ENCODE measurements around the gene LPAR6. TPM values are rescaled to one million over a fixed set of nuclear protein-coding genes. Genes with fewer than 3 reads are reported as not detected.

Gene LPAR6
- total RNA-seq, 2 experiments from 2014 or later: not detected

DNA sequence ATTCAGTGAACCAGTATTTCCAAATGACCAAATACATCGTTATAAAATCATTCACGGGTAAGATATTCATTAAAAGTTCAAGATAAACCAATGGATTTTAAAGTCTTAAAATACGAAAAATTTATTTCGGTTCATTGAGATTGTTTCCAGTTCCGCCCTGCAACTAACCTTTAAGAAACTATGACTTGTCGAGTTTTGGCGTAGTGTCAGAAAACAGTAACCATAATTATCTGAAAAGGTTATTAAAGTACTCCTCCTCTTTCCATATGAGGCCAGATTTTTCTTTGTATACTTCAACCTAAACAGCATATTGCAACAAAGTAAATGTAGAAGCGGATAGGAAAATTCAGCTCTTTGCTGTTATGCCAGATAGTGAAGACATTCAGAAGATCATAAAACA is 26.1 kb downstream of the LPAR6 start:
- no peaks in the 10 kb centered on the region for H3K4me1 ChIP-seq (ENCODE audit: insufficient read depth, low read length, poor library complexity, severe bottlenecking)
- H3K79me2 ChIP-seq (ENCODE audit: insufficient read depth, low read depth, low read length): no peaks in the 10 kb centered on the region
- no peaks in the 10 kb centered on the region for H3K9me3 ChIP-seq (ENCODE audit: low read length)
- no TSS peak for BruUV-seq (replicated peaks)
- no peak overlapping the region for H3K27ac ChIP-seq (ENCODE audit: low read depth, low read length, poor library complexity, severe bottlenecking)
- no peak overlapping the region for H3K4me2 ChIP-seq (ENCODE audit: low read length)
- H3K36me3 ChIP-seq (ENCODE audit: insufficient read depth, low read length): peaks cover 53% of the 10 kb centered on the region
- no peaks in the 10 kb centered on the region for H4K20me1 ChIP-seq (ENCODE audit: insufficient read depth, low read length)
- intact Hi-C loops (cut with micrococcal nuclease; ENCODE audit: unreplicated experiment): no loop called here
- H2AFZ ChIP-seq (ENCODE audit: low read length): no peak overlapping the region
- TF ChIP-seq, protein P1, sequence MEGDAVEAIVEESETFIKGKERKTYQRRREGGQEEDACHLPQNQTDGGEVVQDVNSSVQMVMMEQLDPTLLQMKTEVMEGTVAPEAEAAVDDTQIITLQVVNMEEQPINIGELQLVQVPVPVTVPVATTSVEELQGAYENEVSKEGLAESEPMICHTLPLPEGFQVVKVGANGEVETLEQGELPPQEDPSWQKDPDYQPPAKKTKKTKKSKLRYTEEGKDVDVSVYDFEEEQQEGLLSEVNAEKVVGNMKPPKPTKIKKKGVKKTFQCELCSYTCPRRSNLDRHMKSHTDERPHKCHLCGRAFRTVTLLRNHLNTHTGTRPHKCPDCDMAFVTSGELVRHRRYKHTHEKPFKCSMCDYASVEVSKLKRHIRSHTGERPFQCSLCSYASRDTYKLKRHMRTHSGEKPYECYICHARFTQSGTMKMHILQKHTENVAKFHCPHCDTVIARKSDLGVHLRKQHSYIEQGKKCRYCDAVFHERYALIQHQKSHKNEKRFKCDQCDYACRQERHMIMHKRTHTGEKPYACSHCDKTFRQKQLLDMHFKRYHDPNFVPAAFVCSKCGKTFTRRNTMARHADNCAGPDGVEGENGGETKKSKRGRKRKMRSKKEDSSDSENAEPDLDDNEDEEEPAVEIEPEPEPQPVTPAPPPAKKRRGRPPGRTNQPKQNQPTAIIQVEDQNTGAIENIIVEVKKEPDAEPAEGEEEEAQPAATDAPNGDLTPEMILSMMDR (conservative IDR thresholded peaks at IDR 0.05; ENCODE audit: low read length): no peak
- TF ChIP-seq EZH2phosphoT487 (IDR thresholded peaks at IDR 0.05; ENCODE audit: borderline replicate concordance, low read depth, low read length): no peak
- no peaks in the 10 kb centered on the region for H3K9me2 ChIP-seq (ENCODE audit: insufficient read depth, low read length)
- ChIA-PET POLR2A (interaction anchor here (1.2 to 1.8 kb wide), 3 partner anchors 11 to 30 kb away, joined by 3 to 5 read pairs (median 4); no protein-coding TSS in a partner anchor), CTCF (ENCODE audit: unreplicated experiment) (no interaction called here)
- DNase-seq (ENCODE audit: low spot score): no peak
- H3K4me3 ChIP-seq (ENCODE audit: low read depth, low read length, poor library complexity, severe bottlenecking): no peak overlapping the region

- no peaks in the 10 kb centered on the region for H3K9me3 ChIP-seq (ENCODE audit: low read length)
- no peaks in the 10 kb centered on the region for H3K9me2 ChIP-seq (ENCODE audit: insufficient read depth, low read length)
- H3K27ac ChIP-seq (ENCODE audit: low read depth, low read length, poor library complexity, severe bottlenecking): no peak overlapping the region
- CTCF ChIA-PET (ENCODE audit: unreplicated experiment): no interaction called here
- no peak overlapping the region for H3K4me2 ChIP-seq (ENCODE audit: low read length)
- H3K36me3 ChIP-seq (ENCODE audit: insufficient read depth, low read length): peaks cover 73% of the 10 kb centered on the region
- POLR2A ChIA-PET: no interaction called here
- no peak for DNase-seq (ENCODE audit: low spot score)
- no peak overlapping the region for H2AFZ ChIP-seq (ENCODE audit: low read length)
- no peak overlapping the region for H3K4me3 ChIP-seq (ENCODE audit: low read depth, low read length, poor library complexity, severe bottlenecking)
- TF ChIP-seq, protein P1 (conservative IDR thresholded peaks at IDR 0.05; ENCODE audit: low read length): no peak
- no peak for TF ChIP-seq EZH2phosphoT487 (IDR thresholded peaks at IDR 0.05; ENCODE audit: borderline replicate concordance, low read depth, low read length)
- intact Hi-C loops (cut with micrococcal nuclease; ENCODE audit: unreplicated experiment): no loop called here
- no peaks in the 10 kb centered on the region for H3K4me1 ChIP-seq (ENCODE audit: insufficient read depth, low read length, poor library complexity, severe bottlenecking)
- no TSS peak for BruUV-seq (replicated peaks)
- H3K79me2 ChIP-seq (ENCODE audit: insufficient read depth, low read depth, low read length): no peaks in the 10 kb centered on the region
- H4K20me1 ChIP-seq (ENCODE audit: insufficient read depth, low read length): no peaks in the 10 kb centered on the region
Measured at GRCh38 chr13:48383384-48383783, 29.5 kb downstream of the LPAR6 start.

DNA sequence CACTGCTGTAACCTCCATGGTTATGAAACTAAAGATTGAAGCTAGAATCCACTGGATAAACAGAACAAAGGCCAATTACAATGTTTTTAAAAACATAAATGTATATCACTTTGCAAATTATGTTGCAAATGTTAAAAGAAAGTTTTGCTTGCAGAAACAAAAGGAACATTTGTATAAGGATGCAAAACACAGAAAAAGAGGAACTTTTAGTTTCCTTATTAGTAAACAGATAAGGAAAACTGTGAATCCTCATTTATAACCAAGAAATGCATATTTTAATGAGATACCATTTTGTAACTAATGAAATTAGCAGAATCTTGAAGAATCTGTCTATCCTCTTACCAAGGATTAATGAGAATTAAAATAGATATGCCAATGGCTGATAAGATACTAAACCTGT is 32.3 kb downstream of the LPAR6 start:
- no peak overlapping the region for H3K4me3 ChIP-seq (ENCODE audit: low read depth, low read length, poor library complexity, severe bottlenecking)
- no TSS peak for BruUV-seq (replicated peaks)
- no peaks in the 10 kb centered on the region for H3K9me2 ChIP-seq (ENCODE audit: insufficient read depth, low read length)
- CTCF ChIA-PET (ENCODE audit: unreplicated experiment): no interaction called here
- intact Hi-C loops (cut with micrococcal nuclease; ENCODE audit: unreplicated experiment): no loop called here
- H3K27ac ChIP-seq (ENCODE audit: low read depth, low read length, poor library complexity, severe bottlenecking): no peak overlapping the region
- no peaks in the 10 kb centered on the region for H3K4me1 ChIP-seq (ENCODE audit: insufficient read depth, low read length, poor library complexity, severe bottlenecking)
- no peak for DNase-seq (ENCODE audit: low spot score)
- H3K36me3 ChIP-seq (ENCODE audit: insufficient read depth, low read length): peaks cover 89% of the 10 kb centered on the region
- POLR2A ChIA-PET: interaction anchor here (0.7 to 1.2 kb wide), 3 partner anchors 14 to 263 kb away, joined by 3 to 4 read pairs (median 3); no protein-coding TSS in a partner anchor
- no peaks in the 10 kb centered on the region for H4K20me1 ChIP-seq (ENCODE audit: insufficient read depth, low read length)
- no peaks in the 10 kb centered on the region for H3K9me3 ChIP-seq (ENCODE audit: low read length)
- no peak overlapping the region for H3K4me2 ChIP-seq (ENCODE audit: low read length)
- no peak overlapping the region for H2AFZ ChIP-seq (ENCODE audit: low read length)
- H3K79me2 ChIP-seq (ENCODE audit: insufficient read depth, low read depth, low read length): no peaks in the 10 kb centered on the region
- TF ChIP-seq, protein P1 (conservative IDR thresholded peaks at IDR 0.05; ENCODE audit: low read length): no peak
- TF ChIP-seq EZH2phosphoT487 (IDR thresholded peaks at IDR 0.05; ENCODE audit: borderline replicate concordance, low read depth, low read length): no peak
